Glutamatergic neuron (in vitro differentiated cells): ENCODE measurements around the gene MYDGF. TPM values are rescaled to one million over a fixed set of nuclear protein-coding genes. Genes with fewer than 3 reads are reported as not detected.
A peak's percentile ranks its signal among the peaks of the same experiment; 100 is the strongest.

Experiments
- DNase-seq: peaks from one replicate; pipeline ENCODE4 v3.0.0; 2022
- H3K27ac Mint-ChIP-seq: one replicate; pipeline ENCODE4 v1.8.0; 2020; ENCODE audit warnings: mild to moderate bottlenecking, mixed read lengths, inconsistent platforms; ENCODE audit not compliant: unreplicated experiment
- H3K27me3 Mint-ChIP-seq: one replicate; pipeline ENCODE4 v1.8.0; 2020; ENCODE audit warnings: mild to moderate bottlenecking, moderate library complexity, mixed read lengths, inconsistent platforms; ENCODE audit not compliant: unreplicated experiment
- H3K36me3 Mint-ChIP-seq: one replicate; pipeline ENCODE4 v1.8.0; 2020; ENCODE audit warnings: mild to moderate bottlenecking, mixed read lengths, inconsistent platforms; ENCODE audit not compliant: unreplicated experiment
- H3K4me1 Mint-ChIP-seq: one replicate; pipeline ENCODE4 v1.8.0; 2020; ENCODE audit warnings: mild to moderate bottlenecking, low read depth, mixed read lengths, inconsistent platforms; ENCODE audit not compliant: unreplicated experiment
- H3K4me3 Mint-ChIP-seq: one replicate; pipeline ENCODE4 v1.8.0; 2020; ENCODE audit warnings: mild to moderate bottlenecking, mixed read lengths, inconsistent platforms; ENCODE audit not compliant: unreplicated experiment
- H3K9me3 Mint-ChIP-seq: one replicate; pipeline ENCODE4 v1.8.0; 2020; ENCODE audit warnings: mild to moderate bottlenecking, moderate library complexity, mixed read lengths, inconsistent platforms; ENCODE audit not compliant: unreplicated experiment
- total RNA-seq: library from RNA; stranded (reverse); fragmentation: NEBNext Ultra II Directional; extraction: Animal tissue kit (Norgen Biotek cat#: 25700); gene quantifications from one replicate; pipeline ENCODE4 v1.2.1, GENCODE V29; 2021; ENCODE audit not compliant: unreplicated experiment
- TF ChIP-seq, protein P1 (sequence below): fragments of 200-600 bp; sonication (generic); IDR thresholded peaks from one replicate; pipeline ENCODE4 v1.5.0; 2021; ENCODE audit not compliant: partially characterized antibody, unreplicated experiment

Gene MYDGF
- total RNA-seq, 1 donor from 2014 or later: 32.6 TPM

GRCh38 chr19:4691373-4691772, 21.2 kb upstream of the MYDGF start:
- no peak for DNase-seq
- no peak overlapping the region for H3K4me3 Mint-ChIP-seq
- TF ChIP-seq, protein P1, sequence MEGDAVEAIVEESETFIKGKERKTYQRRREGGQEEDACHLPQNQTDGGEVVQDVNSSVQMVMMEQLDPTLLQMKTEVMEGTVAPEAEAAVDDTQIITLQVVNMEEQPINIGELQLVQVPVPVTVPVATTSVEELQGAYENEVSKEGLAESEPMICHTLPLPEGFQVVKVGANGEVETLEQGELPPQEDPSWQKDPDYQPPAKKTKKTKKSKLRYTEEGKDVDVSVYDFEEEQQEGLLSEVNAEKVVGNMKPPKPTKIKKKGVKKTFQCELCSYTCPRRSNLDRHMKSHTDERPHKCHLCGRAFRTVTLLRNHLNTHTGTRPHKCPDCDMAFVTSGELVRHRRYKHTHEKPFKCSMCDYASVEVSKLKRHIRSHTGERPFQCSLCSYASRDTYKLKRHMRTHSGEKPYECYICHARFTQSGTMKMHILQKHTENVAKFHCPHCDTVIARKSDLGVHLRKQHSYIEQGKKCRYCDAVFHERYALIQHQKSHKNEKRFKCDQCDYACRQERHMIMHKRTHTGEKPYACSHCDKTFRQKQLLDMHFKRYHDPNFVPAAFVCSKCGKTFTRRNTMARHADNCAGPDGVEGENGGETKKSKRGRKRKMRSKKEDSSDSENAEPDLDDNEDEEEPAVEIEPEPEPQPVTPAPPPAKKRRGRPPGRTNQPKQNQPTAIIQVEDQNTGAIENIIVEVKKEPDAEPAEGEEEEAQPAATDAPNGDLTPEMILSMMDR: no peak
- H3K27me3 Mint-ChIP-seq: peaks cover 9% of the 10 kb centered on the region
- H3K36me3 Mint-ChIP-seq: peaks cover 9% of the 10 kb centered on the region
- no peak overlapping the region for H3K27ac Mint-ChIP-seq
- peaks cover 22% of the 10 kb centered on the region for H3K4me1 Mint-ChIP-seq
- peaks cover 9% of the 10 kb centered on the region for H3K9me3 Mint-ChIP-seq

DNA sequence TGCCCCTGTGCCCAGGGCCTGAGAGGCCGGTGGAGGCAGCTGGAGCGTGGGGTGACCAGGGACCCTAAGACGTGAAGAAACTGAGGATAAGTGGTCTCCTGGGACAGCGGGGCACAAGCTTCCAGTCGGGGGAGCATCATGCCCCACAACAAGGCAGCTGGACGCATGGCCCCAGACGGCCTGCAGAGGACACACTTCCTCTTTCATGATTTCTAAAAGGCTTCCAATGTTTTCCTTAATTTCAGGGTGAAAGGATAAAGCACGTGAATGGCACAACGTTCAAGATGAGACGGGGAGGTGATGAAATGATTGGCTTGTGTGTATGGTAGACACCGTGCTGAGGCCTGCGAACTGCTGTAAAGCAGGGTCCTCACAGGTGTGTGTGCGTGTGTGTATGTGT, 20.2 kb upstream of the MYDGF start:
- H3K4me3 Mint-ChIP-seq: peak overlapping the region; percentile 44
- H3K4me1 Mint-ChIP-seq: peaks cover 22% of the 10 kb centered on the region
- no peak for DNase-seq
- peaks cover 9% of the 10 kb centered on the region for H3K36me3 Mint-ChIP-seq
- TF ChIP-seq, protein P1: no peak
- H3K27ac Mint-ChIP-seq: peak overlapping the region; percentile 40
- H3K9me3 Mint-ChIP-seq: peaks cover 9% of the 10 kb centered on the region
- H3K27me3 Mint-ChIP-seq: peaks cover 9% of the 10 kb centered on the region

DNA sequence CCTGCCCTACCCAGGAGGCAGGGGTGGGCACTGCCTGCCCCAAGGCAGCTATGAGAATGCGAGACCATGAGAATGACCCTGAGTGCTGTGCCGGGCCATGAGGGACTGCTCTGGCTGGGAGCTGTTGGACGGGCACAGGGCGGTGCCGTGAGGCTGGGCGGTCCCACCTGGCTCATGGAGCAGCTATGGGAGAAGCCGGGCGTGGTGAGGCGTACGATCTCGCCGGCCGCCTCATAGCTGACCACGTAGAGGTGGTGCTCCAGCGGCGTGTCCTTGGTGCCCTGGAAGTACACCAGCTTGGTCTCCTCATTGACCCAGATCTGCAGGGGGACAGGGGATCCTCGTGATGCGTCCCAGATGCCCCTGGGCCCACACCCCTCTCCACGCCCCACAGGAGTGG, 19.3 kb upstream of the MYDGF start:
- peaks cover 22% of the 10 kb centered on the region for H3K4me1 Mint-ChIP-seq
- no peak for DNase-seq
- TF ChIP-seq, protein P1: no peak
- H3K27ac Mint-ChIP-seq: no peak overlapping the region
- H3K27me3 Mint-ChIP-seq: peaks cover 9% of the 10 kb centered on the region
- peaks cover 6% of the 10 kb centered on the region for H3K36me3 Mint-ChIP-seq
- H3K4me3 Mint-ChIP-seq: no peak overlapping the region
- H3K9me3 Mint-ChIP-seq: peaks cover 9% of the 10 kb centered on the region

DNA sequence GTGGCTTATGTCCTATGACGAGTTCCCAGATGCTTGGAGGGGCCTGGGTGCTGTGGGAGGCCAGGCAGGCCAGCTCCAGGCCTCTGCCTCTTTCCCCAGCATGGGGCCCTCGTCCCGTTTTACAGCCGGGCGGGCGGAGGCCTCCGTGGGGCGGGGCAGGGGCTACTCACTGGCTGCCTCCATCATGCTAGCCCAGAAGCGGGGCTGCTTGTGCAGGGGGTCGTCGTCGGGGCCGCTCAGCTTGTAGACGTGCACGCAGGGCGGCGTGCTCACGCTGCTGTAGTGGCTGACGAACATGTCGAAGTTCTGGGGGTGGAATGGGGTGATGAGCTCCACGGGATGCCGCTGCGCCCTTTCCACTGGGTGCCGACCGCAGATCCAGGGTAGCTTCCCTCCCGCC, 18.4 kb upstream of the MYDGF start:
- H3K27me3 Mint-ChIP-seq: peaks cover 9% of the 10 kb centered on the region
- peaks cover 8% of the 10 kb centered on the region for H3K9me3 Mint-ChIP-seq
- no peaks in the 10 kb centered on the region for H3K36me3 Mint-ChIP-seq
- TF ChIP-seq, protein P1: no peak
- H3K4me1 Mint-ChIP-seq: peaks cover 19% of the 10 kb centered on the region
- H3K4me3 Mint-ChIP-seq: no peak overlapping the region
- DNase-seq: no peak
- H3K27ac Mint-ChIP-seq: no peak overlapping the region

- peaks cover 5% of the 10 kb centered on the region for H3K9me3 Mint-ChIP-seq
- TF ChIP-seq, protein P1: no peak
- H3K27ac Mint-ChIP-seq: no peak overlapping the region
- no peak overlapping the region for H3K4me3 Mint-ChIP-seq
- no peaks in the 10 kb centered on the region for H3K36me3 Mint-ChIP-seq
- H3K27me3 Mint-ChIP-seq: peaks cover 9% of the 10 kb centered on the region
- peaks cover 10% of the 10 kb centered on the region for H3K4me1 Mint-ChIP-seq
- no peak for DNase-seq
Measured at GRCh38 chr19:4687396-4687795, 17.3 kb upstream of the MYDGF start.
